GM19395 (cell line): ENCODE measurements around the gene MAGEA4.

Experiments
- ATAC-seq: cut with Tn5 transposase; IDR thresholded peaks from one replicate; pipeline ENCODE4 v1.9.1; 2021; ENCODE audit warnings: mild to moderate bottlenecking, moderate library complexity; ENCODE audit not compliant: unreplicated experiment

The MAGEA4 gene

DNA sequence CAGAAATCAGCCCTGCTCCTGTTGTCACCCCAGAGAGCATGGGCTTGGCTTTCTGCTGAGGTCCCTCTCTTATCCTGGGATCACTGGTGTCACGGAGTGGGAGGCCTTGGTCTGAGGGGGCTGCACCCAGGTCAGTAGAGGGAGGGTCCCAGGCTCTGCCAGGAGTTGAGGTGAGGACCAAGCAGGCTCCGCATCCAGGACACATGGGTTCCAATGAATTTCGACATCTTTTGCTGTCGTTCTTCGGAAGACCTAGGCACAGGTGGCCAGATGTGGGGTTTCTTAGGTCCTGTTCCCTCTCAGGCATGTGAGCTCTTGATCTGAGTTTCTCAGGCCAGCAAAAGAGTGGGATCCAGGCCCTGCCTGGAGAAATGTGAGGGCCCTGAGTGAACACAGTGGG is 10.0 kb downstream of the MAGEA4 start:
- ATAC-seq = no peak

- no peak for ATAC-seq
Measured at GRCh38 chrX:151923648-151924047, 11.0 kb downstream of the MAGEA4 start.

DNA sequence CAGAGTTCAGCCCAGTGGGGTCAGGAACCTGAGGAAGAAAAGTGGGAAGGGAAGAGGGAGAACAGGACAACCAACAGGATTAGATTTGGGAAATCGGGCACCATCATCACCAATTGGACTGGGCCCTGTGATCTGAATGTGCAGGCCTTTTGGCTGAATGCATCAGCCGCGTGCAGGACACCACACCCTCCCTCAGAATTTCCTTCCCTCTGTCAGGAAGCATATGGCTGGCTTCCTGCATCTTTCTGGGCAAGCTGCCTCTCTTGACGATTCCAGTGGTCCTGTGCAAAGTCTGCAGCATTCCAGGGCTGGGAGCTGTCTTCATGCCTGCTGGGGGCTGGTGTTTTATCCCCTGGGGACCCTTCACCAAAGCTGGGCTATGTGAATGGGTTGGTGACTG is 16.4 kb downstream of the MAGEA4 start:
- ATAC-seq = no peak

- ATAC-seq = no peak
Measured at GRCh38 chrX:151935358-151935757, 22.7 kb downstream of the MAGEA4 start.

- no peak for ATAC-seq
Measured at GRCh38 chrX:151938172-151938571, 25.5 kb downstream of the MAGEA4 start.

DNA sequence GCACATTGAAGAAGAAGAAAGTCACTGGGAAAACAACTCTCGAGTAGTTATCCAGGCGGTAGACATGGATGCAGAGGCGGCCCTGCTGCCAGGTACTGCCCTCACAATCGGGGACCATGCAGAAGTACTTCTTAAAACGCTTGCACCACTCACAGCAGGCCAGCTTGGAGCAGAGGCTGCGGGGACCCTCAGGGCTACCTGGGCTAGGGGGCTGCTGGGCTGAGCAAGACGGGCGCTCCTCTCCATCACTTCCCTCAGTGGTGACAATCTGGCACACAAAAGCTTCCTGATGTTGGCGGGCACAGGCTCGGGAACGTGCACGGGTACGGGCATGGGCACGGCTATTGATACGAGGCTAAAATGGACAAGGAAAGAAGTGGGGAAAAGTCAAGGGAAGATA is 42.0 kb downstream of the MAGEA4 start:
- ATAC-seq = no peak

GRCh38 chrX:151958101-151958500 is 45.4 kb downstream of the MAGEA4 start:
- ATAC-seq = no peak

DNA sequence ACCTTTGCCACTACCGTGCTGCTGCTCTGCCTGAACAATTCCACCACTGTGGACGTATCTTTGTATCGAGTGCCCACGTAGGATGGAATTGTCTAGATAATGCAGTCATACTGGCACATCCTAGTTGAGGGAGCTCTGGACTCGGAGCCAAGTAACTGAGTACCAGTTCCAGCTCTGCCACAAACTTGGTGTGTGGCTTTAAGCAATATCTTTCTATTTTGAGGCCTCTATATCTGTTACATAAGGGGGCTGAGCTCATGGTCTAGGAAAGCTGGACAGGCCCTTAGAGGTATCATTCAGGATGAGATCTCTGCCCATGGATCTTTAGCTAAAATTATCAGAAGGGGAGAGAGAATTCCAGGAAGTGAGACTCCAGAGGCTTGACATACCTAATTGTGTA is 49.3 kb downstream of the MAGEA4 start:
- ATAC-seq = no peak

DNA sequence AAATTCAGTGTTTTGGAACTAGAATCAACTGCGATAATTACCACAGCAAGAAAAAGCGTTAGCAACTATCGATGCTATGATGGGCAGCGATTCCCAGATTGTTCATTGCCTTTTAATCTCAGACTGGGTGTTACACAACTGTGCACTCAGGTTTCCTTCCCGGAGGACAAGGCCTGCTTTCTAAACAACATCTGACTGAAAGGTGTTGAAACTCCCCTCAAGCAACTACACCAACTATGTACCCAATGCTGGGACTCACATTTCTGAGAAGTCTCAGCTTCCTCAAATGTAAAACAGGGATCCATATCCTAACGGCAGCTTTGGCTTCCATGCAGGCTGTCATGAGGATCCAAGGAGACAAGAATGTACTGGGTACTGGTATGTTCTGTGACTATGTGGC is 53.5 kb downstream of the MAGEA4 start:
- ATAC-seq = no peak

DNA sequence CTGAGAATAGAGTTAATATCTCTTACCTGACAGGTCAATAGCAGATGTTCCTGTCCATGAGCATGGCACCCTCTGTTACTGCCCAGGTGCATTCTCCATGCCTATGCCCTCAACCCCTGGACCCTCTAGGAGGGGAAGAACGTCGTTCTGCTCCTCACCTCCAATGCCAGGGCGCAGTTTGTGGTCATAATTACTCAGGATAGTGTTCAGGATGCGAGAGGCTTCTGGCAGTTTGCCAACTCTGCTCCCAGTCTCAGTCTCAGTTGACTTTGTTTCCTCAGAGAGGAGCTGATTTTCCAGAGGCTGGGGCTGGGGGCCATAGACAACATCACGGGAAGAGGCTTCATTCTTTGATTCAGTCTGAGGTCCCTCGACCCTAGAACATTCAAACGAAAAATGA is 57.3 kb downstream of the MAGEA4 start:
- ATAC-seq = no peak

GRCh38 chrX:151970661-151971060 is 58.0 kb downstream of the MAGEA4 start:
- no peak for ATAC-seq

DNA sequence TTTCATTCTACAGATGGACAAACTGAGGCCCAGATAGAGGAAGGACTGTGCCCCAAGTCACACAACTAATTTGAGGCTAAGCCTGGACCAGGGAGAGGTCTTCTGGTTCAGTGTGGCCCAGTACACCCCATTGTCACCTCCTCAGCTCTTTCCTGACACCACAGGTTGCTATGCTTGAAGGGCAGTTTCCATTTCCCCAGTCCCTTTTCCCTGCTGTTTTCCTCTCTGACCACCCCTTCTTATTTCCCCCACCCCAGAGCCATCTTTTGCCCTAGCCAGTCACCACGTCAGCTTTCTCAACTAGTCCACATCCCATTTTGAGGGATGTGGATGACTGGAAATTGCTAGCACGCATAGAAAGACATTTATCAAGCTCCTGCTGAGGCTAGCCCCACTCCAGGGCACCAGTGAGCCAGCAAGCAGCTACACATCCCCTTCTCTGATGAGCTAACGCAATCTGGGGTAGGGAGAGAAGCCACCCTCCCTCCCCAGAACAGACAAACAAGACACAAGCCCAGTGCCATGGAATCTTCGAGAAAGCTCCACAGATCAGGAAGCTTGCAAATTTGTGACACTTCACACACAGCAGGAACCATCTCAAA is 60.5 kb downstream of the MAGEA4 start:
- ATAC-seq = no peak

GRCh38 chrX:151973851-151974335 is 61.2 kb downstream of the MAGEA4 start:
- ATAC-seq = no peak
